SK-N-SH (cell line): ENCODE data around the gene NHERF2. TPM values are rescaled to one million over a fixed set of nuclear protein-coding genes. Genes with fewer than 3 reads are reported as not detected.
A peak's percentile ranks its signal among the peaks of the same experiment; 100 is the strongest.

Source experiments
- CTCF ChIA-PET: fragments of 300-600, 350-600 bp; formaldehyde crosslinking; extraction: SDS; loops from one replicate; lab custom pipeline; 2021; lab: Yijun Ruan, JAX
- POLR2A ChIA-PET: fragments of 350-600 bp; sonication (Branson Sonifier 250); formaldehyde crosslinking; extraction: SDS; loops from one replicate; lab custom pipeline; 2020; ENCODE audit warnings: antibody characterized with exemption, inconsistent platforms; lab: Yijun Ruan, JAX
- DNase-seq: peaks from one replicate; pipeline ENCODE4 v3.0.0; 2012
- H2AFZ ChIP-seq: fragments of 200-600 bp; sonication (generic); 2 replicates; pipeline ENCODE4 v1.8.1; 2016; ENCODE audit warnings: antibody characterized with exemption, mild to moderate bottlenecking, low read depth
- H3F3A ChIP-seq: fragments of 200-600 bp; sonication (generic); replicated peaks from 2 replicates; pipeline ENCODE3; 2016; ENCODE audit warnings: antibody characterized with exemption, mild to moderate bottlenecking; ENCODE audit not compliant: insufficient read depth
- H3K27ac ChIP-seq, 2 experiments: fragments of 200-500 bp in 1 of 2; fragments of 200-600 bp in 1 of 2; sonication (Bioruptor generic) in 1 of 2; sonication (generic), shearing (Covaris generic) in 1 of 2; 2 replicates each; pipeline versions ENCODE4 v1.5.1 to v1.6.1; 2014 to 2016; ENCODE audit warnings: low read depth in 2 of 2, inconsistent platforms in 1 of 2, low read length in 1 of 2, mild to moderate bottlenecking in 1 of 2, mixed read lengths in 1 of 2
- H3K27me3 ChIP-seq: fragments of 200-600 bp; sonication (generic), shearing (Covaris generic); 2 replicates; pipeline ENCODE4 v1.6.1; 2016; ENCODE audit warnings: mixed run types; ENCODE audit not compliant: insufficient read depth
- H3K36me3 ChIP-seq, 2 experiments: fragments of 200-500 bp in 1 of 2; fragments of 200-600 bp in 1 of 2; sonication (Bioruptor generic) in 1 of 2; sonication (generic) in 1 of 2; replicated peaks in 1 of 2; 2 replicates each; pipeline versions ENCODE3 to v1.5.1; 2014 to 2016; ENCODE audit warnings: low read length in 1 of 2, mild to moderate bottlenecking in 1 of 2; ENCODE audit not compliant: insufficient read depth in 2 of 2, control insufficient read depth in 1 of 2
- H3K4me1 ChIP-seq, 2 experiments: fragments of 200-500 bp in 1 of 2; fragments of 200-600 bp in 1 of 2; sonication (Bioruptor generic) in 1 of 2; sonication (generic), shearing (Covaris generic) in 1 of 2; 2 replicates each; pipeline versions ENCODE4 v1.5.1 to v1.6.1; 2014 to 2016; ENCODE audit warnings: low read depth in 1 of 2, low read length in 1 of 2, mixed run types in 1 of 2; ENCODE audit not compliant: insufficient read depth in 2 of 2, control insufficient read depth in 1 of 2
- H3K4me2 ChIP-seq: fragments of 200-600 bp; sonication (generic), shearing (Covaris generic); 2 replicates; pipeline ENCODE4 v1.6.1; 2017; ENCODE audit warnings: mixed run types
- H3K4me3 ChIP-seq, 2 experiments: fragments of 200-500 bp in 1 of 2; fragments of 200-600 bp in 1 of 2; sonication (Bioruptor generic) in 1 of 2; sonication (generic), shearing (Covaris generic) in 1 of 2; 2 replicates each; pipeline versions ENCODE4 v1.5.1 to v1.8.1; 2014 to 2016; ENCODE audit warnings: low read depth in 2 of 2, inconsistent platforms in 1 of 2, low read length in 1 of 2, mild to moderate bottlenecking in 1 of 2, mixed read lengths in 1 of 2, moderate library complexity in 1 of 2
- H3K79me2 ChIP-seq: fragments of 200-600 bp; sonication (generic); 2 replicates; pipeline ENCODE4 v1.8.1; 2017; ENCODE audit warnings: mild to moderate bottlenecking; ENCODE audit not compliant: insufficient read depth
- H3K9ac ChIP-seq: fragments of 200-600 bp; sonication (generic); 2 replicates; pipeline ENCODE4 v1.6.1; 2017; ENCODE audit warnings: mixed run types
- H3K9me2 ChIP-seq: fragments of 200-600 bp; sonication (generic); 2 replicates; pipeline ENCODE4 v1.6.1; 2017; ENCODE audit warnings: mixed run types
- H3K9me3 ChIP-seq: fragments of 200-600 bp; sonication (generic); 2 replicates; pipeline ENCODE4 v1.6.1; 2017; ENCODE audit warnings: mixed run types, mild to moderate bottlenecking, moderate library complexity
- H4K20me1 ChIP-seq: fragments of 200-600 bp; sonication (generic); 2 replicates; pipeline ENCODE4 v1.6.1; 2017; ENCODE audit warnings: mild to moderate bottlenecking, mixed run types; ENCODE audit not compliant: insufficient read depth
- CHD2 ChIP-seq: fragments of 150-350 bp; IDR thresholded peaks from 2 replicates; pipeline ENCODE4 v1.6.1; 2018; ENCODE audit warnings: low read length; ENCODE audit not compliant: partially characterized antibody
- EP300 ChIP-seq, 2 experiments: IDR thresholded peaks; 2 replicates each; pipeline versions ENCODE4 v1.4.0 to v1.6.1; 2012; ENCODE audit warnings: borderline replicate concordance in 1 of 2, low read depth in 1 of 2, low read length in 1 of 2
- FOSL2 ChIP-seq: IDR thresholded peaks from 2 replicates; pipeline ENCODE4 v1.4.0; 2012; ENCODE audit warnings: low read depth, mild to moderate bottlenecking, moderate library complexity, borderline replicate concordance
- GATA2 ChIP-seq: sonication (generic); formaldehyde crosslinking; IDR thresholded peaks from 2 replicates; pipeline ENCODE4 v1.5.0; 2020; ENCODE audit warnings: mild to moderate bottlenecking, missing genetic modification reagents
- IRF3 ChIP-seq: fragments of 150-350 bp; IDR thresholded peaks from 2 replicates; pipeline ENCODE4 v1.6.1; 2016; ENCODE audit warnings: mild to moderate bottlenecking, low read depth, low read length
- JUND ChIP-seq: IDR thresholded peaks from 2 replicates; pipeline ENCODE4 v1.4.0; 2012
- NFIC ChIP-seq: IDR thresholded peaks from 2 replicates; pipeline ENCODE4 v1.4.0; 2012; ENCODE audit warnings: borderline replicate concordance
- POLR2AphosphoS5 ChIP-seq: IDR thresholded peaks from 2 replicates; pipeline ENCODE4 v1.6.1; 2012; ENCODE audit warnings: low read depth, low read length
- RAD21 ChIP-seq: IDR thresholded peaks from 2 replicates; pipeline ENCODE4 v1.6.1; 2012; ENCODE audit warnings: mild to moderate bottlenecking, low read length
- RCOR1 ChIP-seq: fragments of 150-350 bp; IDR thresholded peaks from 2 replicates; pipeline ENCODE4 v1.6.1; 2017; ENCODE audit warnings: antibody characterized with exemption, low read length
- REST ChIP-seq: IDR thresholded peaks from 2 replicates; pipeline ENCODE4 v1.6.1; 2012; ENCODE audit warnings: mild to moderate bottlenecking, low read depth, low read length, moderate library complexity
- SIN3A ChIP-seq: IDR thresholded peaks from 2 replicates; pipeline ENCODE4 v1.6.1; 2012; ENCODE audit warnings: low read depth, mild to moderate bottlenecking, low read length, moderate library complexity, borderline replicate concordance
- SMC3 ChIP-seq: IDR thresholded peaks from 2 replicates; pipeline ENCODE4 v1.6.1; 2012; ENCODE audit warnings: low read depth, low read length, improper control_type of control experiment
- TAF1 ChIP-seq: IDR thresholded peaks from 2 replicates; pipeline ENCODE4 v1.6.1; 2012; ENCODE audit warnings: low read depth, mild to moderate bottlenecking, low read length, moderate library complexity, borderline replicate concordance
- TCF12 ChIP-seq: IDR thresholded peaks from 2 replicates; pipeline ENCODE4 v1.4.0; 2012
- USF1 ChIP-seq: IDR thresholded peaks from 2 replicates; pipeline ENCODE4 v1.4.0; 2012; ENCODE audit warnings: low read depth, borderline replicate concordance
- YY1 ChIP-seq: IDR thresholded peaks from 2 replicates; pipeline ENCODE4 v1.4.0; 2012; ENCODE audit warnings: low read depth, mild to moderate bottlenecking
- WGBS: methylation state at CpG from one replicate; pipeline ENCODE4 v1.1.6; 2017; ENCODE audit warnings: low lambda C conversion rate; 5-methylcytosine and 5-hydroxymethylcytosine counted together
- polyA plus RNA-seq, 3 experiments: library from polyadenylated mRNA; depleted of rRNA; stranded (reverse); fragments of >200 nt; gene quantifications; 2 replicates each; pipeline ENCODE4 v1.2.3, GENCODE V29; 2012

NHERF2 gene
- polyA plus RNA-seq, 1 of the 3 experiments (the other 2 are of a cell fraction): 53.8 TPM

GRCh38 chr16:2028620-2029220 lies 2.0 kb downstream of the NHERF2 start:
- H3K27me3 ChIP-seq: no peaks in the 10 kb centered on the region
- no peak overlapping the region for H3K27ac ChIP-seq
- no peak for DNase-seq
- H3K36me3 ChIP-seq: peaks cover 0 to 6% of the 10 kb centered on the region in 2 experiments
- H4K20me1 ChIP-seq: peaks cover 8% of the 10 kb centered on the region; the same call in 1 of the 2 replicates
- peaks cover 5% of the 10 kb centered on the region for H3F3A ChIP-seq
- H3K4me1 ChIP-seq: peaks cover 17 to 28% of the 10 kb centered on the region in 2 experiments; a peak in 3 of 4 replicates
- WGBS: 93% methylated on average over 8 of the region's 18 CpGs
- ChIA-PET CTCF (interaction anchor here (1.0 to 1.5 kb wide), 3 partner anchors 12 to 112 kb away, joined by 3 to 5 read pairs (median 4); partner anchors contain the start of genes NTHL1 and TSC2), POLR2A (no interaction called here)
- peak overlapping the region in 1 of 2 experiments; percentile 56; a peak in 1 of 4 replicates for H3K4me3 ChIP-seq
- H3K9me2 ChIP-seq: no peaks in the 10 kb centered on the region
- no peak overlapping the region for H3K9ac ChIP-seq
- H3K9me3 ChIP-seq: no peaks in the 10 kb centered on the region
- peak overlapping the region; percentile 90; the same call in 1 of the 2 replicates for H3K4me2 ChIP-seq
- H2AFZ ChIP-seq: no peak overlapping the region
- TF ChIP-seq GATA2 (CRISPR knock-in tag) (no peak), SIN3A (no peak), RAD21 (no peak), TAF1 (no peak), NFIC (no peak), POLR2AphosphoS5 (no peak), USF1 (no peak), IRF3 (no peak), SMC3 (no peak), JUND (no peak), TCF12 (no peak), CHD2 (no peak), EP300 (IDR thresholded peaks at IDR 0.05; ENCODE audit: borderline replicate concordance in 1 of 2, low read depth in 1 of 2, low read length in 1 of 2) (no peak), YY1 (no peak), RCOR1 (no peak), FOSL2 (no peak), REST (no peak)
- peaks cover 20% of the 10 kb centered on the region; the same call in 1 of the 2 replicates for H3K79me2 ChIP-seq
